Fibroblast of lung (primary cell): ENCODE measurements around the gene METTL26. TPM values are rescaled to one million over a fixed set of nuclear protein-coding genes. Genes with fewer than 3 reads are reported as not detected.

Experiments used
- DNase-seq, 2 donors: peaks; one replicate each; pipeline versions ENCODE4 v3.0.0 to v3.0.0-alpha.2; 2010; ENCODE audit warnings: low read depth in 2 of 2
- H2AFZ ChIP-seq: 2 replicates; pipeline ENCODE4 v1.5.1; 2012; ENCODE audit warnings: low read length, control low read depth, inconsistent platforms
- H3K27ac ChIP-seq: 2 replicates; pipeline ENCODE4 v1.5.1; 2011; ENCODE audit warnings: low read length, control low read depth; ENCODE audit not compliant: insufficient read depth
- H3K27me3 ChIP-seq: 2 replicates; pipeline ENCODE4 v1.5.1; 2011; ENCODE audit warnings: mild to moderate bottlenecking, low read length; ENCODE audit not compliant: control insufficient read depth, insufficient read depth
- H3K36me3 ChIP-seq: 2 replicates; pipeline ENCODE4 v1.5.1; 2011; ENCODE audit warnings: low read length; ENCODE audit not compliant: control insufficient read depth, insufficient read depth
- H3K4me1 ChIP-seq: 2 replicates; pipeline ENCODE4 v1.5.1; 2011; ENCODE audit warnings: low read length; ENCODE audit not compliant: control insufficient read depth, insufficient read depth; ENCODE audit errors: extremely low read depth
- H3K4me2 ChIP-seq: 2 replicates; pipeline ENCODE4 v1.5.1; 2011; ENCODE audit warnings: low read length, control low read depth; ENCODE audit not compliant: insufficient read depth; ENCODE audit errors: extremely low read depth
- H3K4me3 ChIP-seq, 4 experiments: fragments of 200-600 bp in 1 of 4; sonication (generic) in 1 of 4; replicated peaks in 1 of 4; 2 replicates each; pipeline ENCODE4 v1.5.1; 2011 to 2016; ENCODE audit warnings: low read length in 4 of 4, low read depth in 3 of 4, mild to moderate bottlenecking in 3 of 4, control low read depth in 2 of 4, inconsistent platforms in 1 of 4, mixed read lengths in 1 of 4; ENCODE audit not compliant: insufficient read depth in 1 of 4; ENCODE audit errors: control extremely low read depth in 1 of 4
- H3K79me2 ChIP-seq: 2 replicates; pipeline ENCODE4 v1.5.1; 2012; ENCODE audit warnings: mild to moderate bottlenecking, low read length, inconsistent platforms; ENCODE audit not compliant: control insufficient read depth, insufficient read depth
- H3K9ac ChIP-seq: 2 replicates; pipeline ENCODE4 v1.5.1; 2011; ENCODE audit warnings: mild to moderate bottlenecking, low read length, control low read depth; ENCODE audit not compliant: insufficient read depth
- H3K9me3 ChIP-seq: 2 replicates; pipeline ENCODE4 v1.5.1; 2012; ENCODE audit warnings: low read depth, low read length; ENCODE audit not compliant: control insufficient read depth, insufficient read depth
- H4K20me1 ChIP-seq: 2 replicates; pipeline ENCODE4 v1.5.1; 2011; ENCODE audit warnings: low read length; ENCODE audit not compliant: control insufficient read depth, insufficient read depth; ENCODE audit errors: extremely low read depth
- EZH2 ChIP-seq: IDR thresholded peaks from 2 replicates; pipeline ENCODE4 v1.5.1; 2012; ENCODE audit warnings: low read length, control low read depth, mild to moderate bottlenecking; ENCODE audit errors: missing control alignments
- polyA plus RNA-seq, 2 donors: library from polyadenylated mRNA; depleted of rRNA in 1 of 2; stranded (reverse) in 1 of 2; unstranded in 1 of 2; fragments of >200 nt; gene quantifications; 2 replicates each; pipeline ENCODE4 v1.2.1, GENCODE V29; 2011 to 2012; ENCODE audit warnings: missing spikeins in 1 of 2
- total RNA-seq: library from RNA; depleted of rRNA; stranded (reverse); fragments of >200 nt; gene quantifications from 2 replicates; pipeline ENCODE4 v1.2.1, GENCODE V29; 2014
- TF ChIP-seq, protein P1 (sequence below), 2 donors: IDR thresholded peaks in 1 of 2; conservative IDR thresholded peaks in 1 of 2; 1 replicate in 1 of 2; 2 replicates in 1 of 2; pipeline ENCODE4 v1.5.1; 2011 to 2012; ENCODE audit warnings: low read length in 2 of 2, control low read depth in 1 of 2, inconsistent platforms in 1 of 2, low read depth in 1 of 2, mild to moderate bottlenecking in 1 of 2

The METTL26 gene
- total and polyA plus RNA-seq, 2 donors (not counting 1 experiment from before 2014, with no cell fraction given) = 39.2 to 71.7 TPM

DNA sequence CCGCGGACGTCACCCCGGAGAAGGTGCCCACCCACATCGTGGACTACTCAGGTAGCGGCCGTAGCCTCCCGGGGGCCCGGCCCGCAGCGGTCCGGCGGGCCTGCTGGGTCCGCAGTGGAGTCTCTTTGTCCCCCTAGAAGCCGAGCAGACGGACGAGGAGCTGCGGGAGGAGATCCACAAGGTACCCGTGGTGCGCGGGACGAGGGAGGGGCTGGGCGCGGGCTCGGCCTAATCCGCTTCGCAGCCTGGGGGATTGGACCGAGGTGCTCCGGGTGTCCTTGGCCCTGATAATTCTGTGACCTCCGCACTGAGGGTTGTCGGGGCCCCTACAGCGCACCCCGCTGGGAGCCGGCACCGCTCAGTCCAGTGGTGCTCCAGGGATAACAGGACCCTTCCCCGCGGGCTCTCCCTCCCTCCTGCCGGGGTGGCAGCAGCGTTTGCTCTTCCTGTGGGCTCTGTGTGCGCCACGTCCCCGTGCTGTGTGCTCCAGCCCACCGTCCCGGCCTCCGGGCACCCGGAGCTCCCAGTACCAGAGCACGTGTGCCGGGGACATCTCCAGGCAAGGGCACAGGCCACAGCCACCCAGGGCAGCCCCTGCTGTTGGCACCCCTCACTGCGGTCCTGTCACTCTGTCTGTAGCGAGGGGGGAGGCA lies 32.5 kb upstream of the METTL26 start:
- Histone ChIP-seq H3K27me3 (no peaks in the 10 kb centered on the region), H3K9me3 (no peaks in the 10 kb centered on the region), H3K9ac (peak overlapping the region; percentile 89), H3K79me2 (peaks cover 23% of the 10 kb centered on the region), H3K4me1 (peaks cover 7% of the 10 kb centered on the region), H2AFZ (no peak overlapping the region), H4K20me1 (no peaks in the 10 kb centered on the region), H3K4me3 (peak overlapping the region; percentile 66 to 90 (median 88)), H3K36me3 (peaks cover 39% of the 10 kb centered on the region), H3K27ac (peak overlapping the region; percentile 73), H3K4me2 (peak overlapping the region; percentile 94)
- DNase-seq = no peak
- no peak for TF ChIP-seq EZH2
- TF ChIP-seq, protein P1, sequence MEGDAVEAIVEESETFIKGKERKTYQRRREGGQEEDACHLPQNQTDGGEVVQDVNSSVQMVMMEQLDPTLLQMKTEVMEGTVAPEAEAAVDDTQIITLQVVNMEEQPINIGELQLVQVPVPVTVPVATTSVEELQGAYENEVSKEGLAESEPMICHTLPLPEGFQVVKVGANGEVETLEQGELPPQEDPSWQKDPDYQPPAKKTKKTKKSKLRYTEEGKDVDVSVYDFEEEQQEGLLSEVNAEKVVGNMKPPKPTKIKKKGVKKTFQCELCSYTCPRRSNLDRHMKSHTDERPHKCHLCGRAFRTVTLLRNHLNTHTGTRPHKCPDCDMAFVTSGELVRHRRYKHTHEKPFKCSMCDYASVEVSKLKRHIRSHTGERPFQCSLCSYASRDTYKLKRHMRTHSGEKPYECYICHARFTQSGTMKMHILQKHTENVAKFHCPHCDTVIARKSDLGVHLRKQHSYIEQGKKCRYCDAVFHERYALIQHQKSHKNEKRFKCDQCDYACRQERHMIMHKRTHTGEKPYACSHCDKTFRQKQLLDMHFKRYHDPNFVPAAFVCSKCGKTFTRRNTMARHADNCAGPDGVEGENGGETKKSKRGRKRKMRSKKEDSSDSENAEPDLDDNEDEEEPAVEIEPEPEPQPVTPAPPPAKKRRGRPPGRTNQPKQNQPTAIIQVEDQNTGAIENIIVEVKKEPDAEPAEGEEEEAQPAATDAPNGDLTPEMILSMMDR (conservative IDR thresholded peaks at IDR 0.05 in 1 of 2, IDR thresholded peaks at IDR 0.05 in 1 of 2; ENCODE audit: low read depth in 1 of 2, low read length in 2 of 2) = no peak

DNA sequence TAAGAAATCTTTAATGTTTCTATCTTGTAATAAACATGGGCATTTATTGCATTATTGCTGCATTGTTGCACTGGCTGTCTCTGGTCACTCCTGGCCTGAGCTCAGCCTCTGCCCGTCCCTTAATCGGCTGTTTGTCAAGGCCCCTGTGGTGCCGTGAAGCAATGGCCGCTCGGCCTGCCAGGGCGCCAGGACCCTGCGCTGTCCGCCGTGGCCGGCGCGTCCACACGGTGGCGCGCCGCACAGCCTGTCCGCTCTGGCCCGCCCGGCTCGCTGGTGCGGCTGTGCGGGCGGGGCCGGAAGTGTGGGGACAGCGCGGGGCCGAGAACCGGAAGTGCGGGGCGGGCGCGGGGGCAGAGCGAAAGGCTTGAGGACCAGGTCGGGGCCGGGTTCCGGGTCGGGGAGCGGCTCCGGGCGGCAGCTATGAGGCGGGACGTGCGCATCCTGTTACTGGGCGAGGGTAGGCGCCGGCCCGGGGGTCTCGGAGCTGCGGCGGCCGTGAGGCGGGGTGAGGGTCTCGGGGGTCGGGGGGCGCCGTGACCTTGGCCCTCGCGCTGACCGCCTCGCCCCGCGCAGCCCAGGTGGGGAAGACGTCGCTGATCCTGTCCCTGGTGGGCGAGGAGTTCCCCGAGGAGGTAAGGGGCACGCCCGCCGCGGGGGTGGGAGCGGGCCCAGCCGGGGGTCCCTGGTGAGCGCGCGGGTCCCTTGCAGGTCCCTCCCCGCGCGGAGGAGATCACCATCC lies 31.8 kb upstream of the METTL26 start, which contains the start of gene RHOT2:
TSS of gene RHOT2 (plus strand) at position 353 of the 739 bp plus-strand sequence. CDS start at position 421, 68 bp downstream.
- H3K27me3 ChIP-seq = no peaks in the 10 kb centered on the region
- peak within 1 kb of the TSS; percentile 73 for H3K27ac ChIP-seq
- H3K4me2 ChIP-seq = peak within 1 kb of the TSS; percentile 94
- peak; percentile 84 to 88 for DNase-seq
- H3K36me3 ChIP-seq = peaks cover 38% of the 10 kb centered on the region
- peak within 1 kb of the TSS; percentile 89 for H3K9ac ChIP-seq
- H3K4me1 ChIP-seq = peaks cover 7% of the 10 kb centered on the region
- peak within 1 kb of the TSS; percentile 89 for H2AFZ ChIP-seq
- TF ChIP-seq, protein P1 (conservative IDR thresholded peaks at IDR 0.05 in 1 of 2, IDR thresholded peaks at IDR 0.05 in 1 of 2; ENCODE audit: low read depth in 1 of 2, low read length in 2 of 2) = peak; percentile 38 to 56
- no peak for TF ChIP-seq EZH2
- no peaks in the 10 kb centered on the region for H3K9me3 ChIP-seq
- H3K79me2 ChIP-seq = peaks cover 23% of the 10 kb centered on the region
- H4K20me1 ChIP-seq = no peaks in the 10 kb centered on the region
- peak within 1 kb of the TSS; percentile 66 to 90 (median 88) for H3K4me3 ChIP-seq

DNA sequence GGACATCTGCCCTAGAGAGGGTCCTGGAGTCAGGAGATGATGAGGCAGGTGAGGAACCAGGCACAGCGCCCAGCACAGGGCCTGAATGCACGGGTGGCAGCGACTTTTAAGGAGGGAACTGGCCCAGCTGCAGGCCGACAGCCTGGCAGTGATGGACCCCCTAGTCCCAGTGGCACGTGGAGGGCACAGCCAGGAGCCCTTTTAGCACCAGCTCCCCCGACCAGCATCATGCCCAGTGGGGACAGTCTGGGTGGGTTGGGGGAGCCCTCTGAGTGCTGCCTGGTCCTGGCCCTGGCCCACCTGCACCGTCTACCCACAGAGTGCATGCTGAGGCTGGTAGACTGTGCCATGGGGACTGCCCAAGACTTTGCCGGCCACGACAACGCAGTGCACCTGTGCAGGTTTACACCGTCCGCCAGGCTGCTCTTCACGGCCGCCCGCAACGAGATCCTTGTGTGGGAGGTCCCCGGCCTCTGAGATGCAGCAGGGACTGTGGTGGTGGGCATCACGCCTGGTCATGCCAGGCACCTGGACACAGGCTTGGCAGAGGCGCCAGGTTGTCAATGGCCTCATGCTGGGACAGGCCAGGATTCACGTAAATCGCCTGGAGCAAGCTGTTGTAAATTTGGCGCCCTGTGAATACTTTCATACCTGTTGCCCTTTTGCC lies 31.1 kb upstream of the METTL26 start:
- Histone ChIP-seq H3K4me1 (peaks cover 7% of the 10 kb centered on the region), H2AFZ (peak overlapping the region; percentile 89), H3K27ac (peak overlapping the region; percentile 19), H3K79me2 (peaks cover 23% of the 10 kb centered on the region), H3K4me2 (no peak overlapping the region), H3K27me3 (no peaks in the 10 kb centered on the region), H4K20me1 (no peaks in the 10 kb centered on the region), H3K9ac (no peak overlapping the region), H3K4me3 (no peak overlapping the region), H3K36me3 (peaks cover 31% of the 10 kb centered on the region), H3K9me3 (no peaks in the 10 kb centered on the region)
- DNase-seq = no peak
- no peak for TF ChIP-seq EZH2
- TF ChIP-seq, protein P1 (conservative IDR thresholded peaks at IDR 0.05 in 1 of 2, IDR thresholded peaks at IDR 0.05 in 1 of 2; ENCODE audit: low read depth in 1 of 2, low read length in 2 of 2) = no peak
